Left colon (tissue), 2 donors: ENCODE measurements around the gene PDZD2. TPM values are rescaled to one million over a fixed set of nuclear protein-coding genes. Genes with fewer than 3 reads are reported as not detected.
"Not testable (repeated sequence)": the region's sequence is repeated elsewhere in the genome, so short reads cannot be mapped to it uniquely, and the experiment has no call there.

Source experiments
- ATAC-seq: fragments of 200-7000 bp; cut with Tn5 transposase; one replicate; pipeline ENCODE4 v1.9.1; 2020; ENCODE audit warnings: mild to moderate bottlenecking, moderate library complexity
- DNase-seq, 2 donors: peaks; one replicate each; pipeline ENCODE4 v3.0.0-alpha.2; 2020
- intact Hi-C, 2 donors: fragments of 100-400 bp; cut with DNase I in 1 of 2; cut with micrococcal nuclease in 1 of 2; formaldehyde crosslinking; loops; one replicate each; pipeline versions ENCODE4 v1.11.2 to v1.14.0; 2022; cut with DNase I, micrococcal nuclease
- total RNA-seq, 2 donors: library from RNA; stranded (reverse); fragmentation: NEBNext Ultra II Directional; extraction: Animal tissue kit (Norgen Biotek cat#: 25700); gene quantifications; one replicate each; pipeline ENCODE4 v1.2.1, GENCODE V29; 2021
- donor health status: DM: no; HTN: no; CAD: no.
- donor health status: DM: yes; HTN: yes; CAD: no.

PDZD2 gene
- total RNA-seq, 2 donors from 2014 or later = 1.6 to 2.3 TPM

GRCh38 chr5:31722111-31722510 is 83.2 kb downstream of the PDZD2 start:
- intact Hi-C loops = no loop called here
- DNase-seq (no peak), ATAC-seq (no peak)

DNA sequence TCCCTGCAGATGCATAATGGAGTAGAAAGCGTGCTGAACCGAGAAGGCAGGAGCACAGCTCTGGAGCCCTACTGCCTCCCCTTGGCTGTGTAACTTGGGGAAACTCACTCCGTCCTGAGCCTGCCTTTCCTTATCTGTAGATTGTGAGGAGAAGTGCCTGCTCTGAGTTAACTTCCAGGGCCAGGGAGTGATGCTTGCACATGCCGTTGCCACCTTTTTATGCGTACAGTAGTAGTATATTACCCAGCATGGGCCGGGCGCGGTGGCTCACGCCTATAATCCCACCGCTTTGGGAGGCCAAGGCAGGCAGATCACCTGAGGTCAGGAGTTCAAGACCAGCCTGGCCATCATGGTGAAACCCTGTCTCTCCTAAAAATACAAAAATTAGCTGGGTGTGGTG is 87.1 kb downstream of the PDZD2 start:
- ATAC-seq = no peak
- intact Hi-C loops = no loop called here
- DNase-seq = no peak

DNA sequence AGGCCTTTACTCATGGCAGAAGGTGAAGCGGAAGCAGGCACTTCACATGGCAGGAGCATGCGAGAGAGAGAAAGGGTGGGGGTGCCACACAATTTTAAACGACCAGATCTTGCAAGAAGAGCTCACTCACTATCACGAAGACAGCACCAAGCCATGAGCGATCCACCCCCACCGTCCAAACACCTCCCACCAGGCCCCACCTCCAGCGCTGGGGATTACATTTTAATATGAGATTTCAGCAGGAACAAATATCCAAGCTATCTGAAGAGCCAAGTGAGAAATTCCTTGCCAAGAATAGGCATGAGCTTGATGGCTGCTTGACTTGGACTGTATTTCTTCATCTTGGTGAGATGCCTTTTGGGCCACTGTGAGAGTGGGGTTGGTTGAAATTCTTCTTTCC is 88.0 kb downstream of the PDZD2 start:
- no peak for ATAC-seq
- DNase-seq = no peak
- intact Hi-C loops = no loop called here

GRCh38 chr5:31728039-31728438 is 89.1 kb downstream of the PDZD2 start:
- intact Hi-C loops = no loop called here
- no peak for DNase-seq

GRCh38 chr5:31728806-31729205 is 89.9 kb downstream of the PDZD2 start:
- DNase-seq, intact Hi-C loops, ATAC-seq: not testable (repeated sequence)

More at GRCh38 chr5:31728039-31728438, 89.1 kb downstream of the PDZD2 start:
- no peak for ATAC-seq

DNA sequence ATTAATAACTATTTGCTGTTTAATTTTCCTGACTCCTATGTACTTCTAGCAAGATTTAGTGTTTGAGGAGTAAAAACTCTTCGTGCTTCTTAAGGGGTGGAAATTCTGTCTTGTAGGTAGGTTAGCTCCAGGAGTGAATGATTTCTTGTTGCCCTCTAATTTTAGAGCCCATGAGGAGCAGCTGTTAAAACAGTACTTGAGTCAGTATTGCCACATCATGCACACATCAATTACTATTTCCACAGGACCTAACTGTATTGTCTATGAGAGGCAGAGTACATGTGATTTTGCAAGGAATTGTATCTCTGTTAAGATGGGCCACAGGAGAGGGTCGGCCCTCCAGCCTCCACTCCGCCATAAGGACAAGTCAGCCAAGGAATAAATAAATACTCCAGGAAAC is 91.2 kb downstream of the PDZD2 start:
- intact Hi-C loops = no loop called here
- no peak for DNase-seq
- ATAC-seq = no peak

DNA sequence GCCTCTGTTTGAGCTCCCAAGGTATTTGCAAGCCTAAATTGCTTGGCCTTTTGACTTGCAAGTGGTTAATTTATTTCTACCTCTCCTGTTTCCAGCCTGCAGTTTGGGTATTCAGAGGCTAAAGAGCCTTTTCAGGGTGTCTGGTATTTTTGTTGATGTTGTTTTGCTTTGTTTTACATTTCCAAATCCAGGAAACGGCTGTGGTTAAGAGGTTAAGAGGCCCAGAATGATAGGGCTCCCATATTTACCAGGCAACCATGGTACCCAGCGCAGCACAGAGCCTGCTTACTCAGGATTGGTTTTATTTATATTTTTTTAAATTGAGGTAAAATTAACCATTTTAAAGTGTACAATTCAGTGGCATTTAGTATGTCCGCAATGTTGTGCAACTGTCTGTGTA is 92.1 kb downstream of the PDZD2 start:
- DNase-seq (no peak), ATAC-seq (no peak)
- intact Hi-C loops = no loop called here

DNA sequence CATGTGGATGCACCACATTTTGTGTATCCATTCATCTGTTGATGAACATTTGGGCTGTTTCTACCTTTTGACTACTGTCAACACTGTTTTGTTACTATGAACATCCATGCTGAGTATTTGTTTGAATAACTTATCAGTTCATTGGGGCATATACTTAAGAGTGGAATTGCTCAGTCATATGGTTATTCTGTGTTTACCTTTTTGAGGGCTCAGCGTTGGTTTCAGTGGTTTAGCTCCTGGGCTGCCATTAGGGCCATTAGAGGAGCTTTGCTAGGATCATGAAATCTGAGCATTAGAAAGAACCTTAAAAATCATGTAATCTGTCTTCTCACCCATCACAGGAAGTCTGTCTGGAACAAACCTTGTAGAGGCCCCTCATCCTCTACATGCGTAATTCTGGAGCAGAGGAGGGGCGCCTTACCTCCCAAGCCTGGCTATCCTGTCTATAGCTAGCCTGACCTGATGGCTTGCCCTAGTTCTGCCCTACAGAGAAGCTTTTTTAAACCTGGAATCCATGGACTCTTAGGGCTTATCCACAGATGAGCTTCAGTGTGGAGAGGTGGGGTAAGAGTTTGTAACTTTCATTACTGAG is 92.9 kb downstream of the PDZD2 start:
- intact Hi-C loops = no loop called here
- ATAC-seq (no peak), DNase-seq (no peak)

- DNase-seq, ATAC-seq, intact Hi-C loops: not testable (repeated sequence)
Observed at GRCh38 chr5:31732821-31733220, 93.9 kb downstream of the PDZD2 start.

DNA sequence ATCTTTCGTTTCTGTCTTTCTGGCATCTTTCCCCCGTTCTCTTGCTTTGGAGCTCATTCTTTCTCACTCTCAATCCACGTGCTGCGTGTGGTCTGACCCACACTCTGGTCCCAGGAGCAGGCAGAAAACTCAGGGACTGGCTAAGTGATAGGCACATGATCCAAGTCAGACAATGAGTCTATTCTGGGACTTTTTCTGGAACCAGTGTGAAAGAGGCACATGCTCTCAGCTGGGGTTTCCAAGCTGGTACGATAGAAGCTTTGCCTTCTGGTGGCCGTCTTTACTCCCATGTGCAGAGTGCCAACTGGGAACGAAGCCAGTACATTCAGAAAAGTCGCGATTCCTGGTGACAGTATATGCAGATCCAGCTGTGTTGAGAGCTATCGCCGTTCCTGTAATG is 94.4 kb downstream of the PDZD2 start:
- intact Hi-C loops = no loop called here
- no peak for ATAC-seq
- DNase-seq = no peak

DNA sequence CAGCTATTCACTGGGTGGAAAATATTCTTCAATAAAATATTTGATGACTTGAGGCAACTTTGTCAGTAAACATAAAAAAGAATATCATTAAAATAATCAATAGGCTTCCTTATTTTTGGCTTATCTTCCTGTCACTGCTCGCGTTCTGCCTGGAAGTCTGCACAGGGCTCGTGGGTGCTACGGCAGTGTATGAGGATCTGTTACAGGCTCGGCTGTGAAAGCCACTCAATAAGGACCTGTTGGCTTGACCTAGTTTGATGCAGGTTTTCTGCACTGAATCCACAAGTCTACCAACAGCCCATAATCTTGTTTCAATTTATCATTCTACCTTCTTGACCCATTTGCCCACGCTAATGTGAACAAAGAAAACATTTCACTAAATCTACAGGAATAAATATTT is 97.2 kb downstream of the PDZD2 start:
- no peak for ATAC-seq
- no peak for DNase-seq
- intact Hi-C loops = no loop called here

GRCh38 chr5:31738199-31738598 is 99.3 kb downstream of the PDZD2 start:
- ATAC-seq = no peak
- DNase-seq = no peak
- intact Hi-C loops = no loop called here

- ATAC-seq = no peak
- no peak for DNase-seq
Observed at GRCh38 chr5:31741496-31741895, 102.6 kb downstream of the PDZD2 start.

GRCh38 chr5:31743678-31744077 is 104.7 kb downstream of the PDZD2 start:
- ATAC-seq (no peak), DNase-seq (no peak)
- intact Hi-C loops = no loop called here

More at GRCh38 chr5:31741496-31741895, 102.6 kb downstream of the PDZD2 start:
- intact Hi-C loops = no loop called here

GRCh38 chr5:31748458-31749172 is 109.7 kb downstream of the PDZD2 start:
- ATAC-seq = no peak
- no peak for DNase-seq
- intact Hi-C loops = no loop called here

DNA sequence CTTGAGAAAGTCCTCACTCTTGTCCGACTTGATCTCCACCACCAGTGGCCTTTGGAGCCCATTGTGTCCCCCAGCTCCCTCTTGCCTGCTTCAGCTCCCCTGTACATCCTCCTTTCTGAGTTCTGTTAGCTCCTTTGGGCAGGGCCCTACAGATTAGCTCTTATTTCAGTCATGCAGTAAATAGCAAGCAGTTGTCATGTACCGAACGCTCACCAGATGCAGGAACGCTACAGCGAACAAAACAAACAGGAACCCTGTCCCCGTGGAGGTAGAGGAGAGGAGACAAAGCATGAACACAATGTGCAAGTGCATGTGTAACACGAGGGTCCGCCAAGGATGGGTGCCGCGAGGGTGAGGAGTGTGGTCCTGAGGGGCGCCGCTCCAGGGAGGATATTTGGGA is 111.3 kb downstream of the PDZD2 start:
- DNase-seq (no peak), ATAC-seq (no peak)

DNA sequence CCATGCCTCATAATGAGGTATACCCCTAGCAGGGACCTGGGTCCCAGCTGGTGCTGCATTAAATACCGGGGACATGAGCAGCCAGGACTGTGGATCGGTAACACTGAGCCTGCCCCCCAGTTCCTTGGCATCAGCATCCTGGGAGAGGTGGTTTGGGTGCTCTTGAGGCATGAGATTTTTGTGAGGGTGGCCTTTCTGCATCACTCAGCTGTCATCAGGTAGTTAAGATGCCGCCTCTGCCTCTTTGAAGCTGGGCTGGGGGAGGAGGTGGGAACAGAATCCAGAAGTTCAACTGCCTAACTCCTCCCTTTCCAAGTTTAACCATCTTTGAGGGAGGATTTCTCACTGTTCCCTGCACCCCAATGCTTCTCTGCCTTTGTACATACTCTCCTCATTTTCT is 112.7 kb downstream of the PDZD2 start:
- intact Hi-C loops = no loop called here
- DNase-seq (no peak), ATAC-seq (no peak)

More for the DNA sequence above, 111.3 kb downstream of the PDZD2 start:
- intact Hi-C loops = no loop called here

DNA sequence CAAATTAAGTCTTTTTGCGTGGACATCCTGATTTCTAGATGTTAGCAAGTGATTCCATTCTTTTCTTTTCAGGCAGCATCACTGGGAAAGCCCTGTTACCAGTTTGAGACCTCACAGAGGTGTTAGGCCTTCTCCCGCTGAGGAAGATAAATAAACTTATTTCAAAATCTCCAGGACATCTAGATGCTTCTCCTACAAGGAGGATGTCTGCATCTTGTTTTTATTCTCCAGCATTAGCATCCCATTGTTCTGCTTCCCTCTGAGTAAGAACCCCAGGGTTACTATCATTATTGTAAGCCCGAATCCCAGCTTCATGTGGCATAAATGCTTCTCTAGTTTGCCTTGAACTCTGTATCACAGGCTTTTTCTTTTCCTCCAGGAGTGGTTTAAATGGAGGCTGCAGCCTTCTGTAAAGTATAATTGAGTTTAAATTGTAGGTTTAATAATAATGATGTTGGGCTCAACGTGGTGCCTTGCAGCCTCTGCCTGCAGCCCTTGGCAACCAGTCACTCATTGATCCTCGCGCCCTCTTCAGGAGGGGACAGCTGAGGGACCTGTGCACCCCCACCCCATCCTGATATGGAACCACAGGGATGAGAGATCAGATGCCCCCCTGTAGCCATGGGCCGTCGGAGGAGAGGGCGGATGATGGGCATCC is 114.9 kb downstream of the PDZD2 start:
- intact Hi-C loops = no loop called here
- DNase-seq (no peak), ATAC-seq (no peak)

DNA sequence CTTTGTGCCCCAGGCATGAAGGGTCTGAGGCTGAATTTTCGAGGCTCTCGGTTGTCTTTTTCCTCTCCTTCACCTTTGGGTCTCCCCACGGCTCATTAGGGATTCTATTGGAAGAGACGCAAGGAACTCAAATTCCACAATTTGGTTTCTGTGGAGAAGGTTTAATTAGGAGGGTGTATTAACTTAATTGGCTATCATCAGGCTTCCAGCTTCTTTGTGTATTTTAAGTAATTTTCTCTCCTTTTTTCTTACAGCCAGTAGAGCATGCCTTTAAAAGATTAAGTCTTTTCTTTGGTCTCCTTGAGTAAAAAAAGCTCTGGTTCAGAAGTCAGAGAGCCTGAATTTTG is 115.4 kb downstream of the PDZD2 start:
- DNase-seq (no peak), ATAC-seq (no peak)
- intact Hi-C loops = no loop called here
